Esophagus muscularis mucosa (tissue), 3 donors: ENCODE measurements around the gene ST8SIA6.

Experiments
- POLR2AphosphoS5 ChIP-seq, 2 donors: sonication (generic); formaldehyde crosslinking; IDR thresholded peaks; one replicate each; pipeline ENCODE4 v1.6.1; 2017; ENCODE audit warnings: antibody characterized with exemption in 2 of 2
- TF ChIP-seq, protein P1 (sequence below), 3 experiments: fragments of 200-600 bp in 2 of 3; fragments of 450-650 bp in 1 of 3; sonication (generic) in 2 of 3; IDR thresholded peaks; one replicate each; pipeline ENCODE4 v1.5.1; 2017 to 2019; ENCODE audit warnings: antibody characterized with exemption in 3 of 3, mild to moderate bottlenecking in 2 of 3, moderate library complexity in 1 of 3

DNA sequence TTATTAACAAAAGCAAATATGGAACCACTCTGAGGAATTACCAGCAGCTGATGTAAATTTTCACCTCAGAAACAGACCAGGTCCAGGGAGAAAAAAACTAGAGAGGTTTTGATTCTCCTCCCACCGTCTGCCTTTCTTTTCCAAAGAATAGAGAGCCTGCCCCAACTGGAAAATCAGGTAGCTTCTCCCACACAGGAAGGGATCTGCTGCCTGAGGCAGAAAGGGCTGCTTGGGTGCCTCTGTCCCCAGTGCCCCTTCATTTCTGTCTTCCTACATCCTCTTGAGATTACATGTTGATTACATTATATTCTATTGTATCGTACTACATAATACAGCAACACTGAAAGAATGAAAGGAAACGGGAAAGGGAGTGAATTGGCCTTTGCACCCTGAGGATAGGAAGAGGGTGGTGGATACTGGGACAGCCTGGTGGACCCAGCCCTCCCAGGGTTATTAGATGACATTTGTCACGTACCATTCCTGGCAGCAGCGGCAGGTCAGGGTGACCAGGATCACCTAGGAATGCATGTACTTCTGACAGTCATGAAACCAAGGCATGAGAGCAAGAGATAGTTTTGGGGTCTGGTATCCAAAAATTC, 8.9 kb downstream of the ST8SIA6 start:
- TF ChIP-seq, protein P1, sequence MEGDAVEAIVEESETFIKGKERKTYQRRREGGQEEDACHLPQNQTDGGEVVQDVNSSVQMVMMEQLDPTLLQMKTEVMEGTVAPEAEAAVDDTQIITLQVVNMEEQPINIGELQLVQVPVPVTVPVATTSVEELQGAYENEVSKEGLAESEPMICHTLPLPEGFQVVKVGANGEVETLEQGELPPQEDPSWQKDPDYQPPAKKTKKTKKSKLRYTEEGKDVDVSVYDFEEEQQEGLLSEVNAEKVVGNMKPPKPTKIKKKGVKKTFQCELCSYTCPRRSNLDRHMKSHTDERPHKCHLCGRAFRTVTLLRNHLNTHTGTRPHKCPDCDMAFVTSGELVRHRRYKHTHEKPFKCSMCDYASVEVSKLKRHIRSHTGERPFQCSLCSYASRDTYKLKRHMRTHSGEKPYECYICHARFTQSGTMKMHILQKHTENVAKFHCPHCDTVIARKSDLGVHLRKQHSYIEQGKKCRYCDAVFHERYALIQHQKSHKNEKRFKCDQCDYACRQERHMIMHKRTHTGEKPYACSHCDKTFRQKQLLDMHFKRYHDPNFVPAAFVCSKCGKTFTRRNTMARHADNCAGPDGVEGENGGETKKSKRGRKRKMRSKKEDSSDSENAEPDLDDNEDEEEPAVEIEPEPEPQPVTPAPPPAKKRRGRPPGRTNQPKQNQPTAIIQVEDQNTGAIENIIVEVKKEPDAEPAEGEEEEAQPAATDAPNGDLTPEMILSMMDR (IDR thresholded peaks at IDR 0.05), result no peak
- no peak for TF ChIP-seq POLR2AphosphoS5 (IDR thresholded peaks at IDR 0.05)
